K562 (cell line): ENCODE measurements around the gene IGF1R.
"Not testable (repeated sequence)": the region's sequence is repeated elsewhere in the genome, so short reads cannot be mapped to it uniquely, and the experiment has no call there.

Experiments used
- CTCF ChIP-seq, 3 experiments: IDR thresholded peaks in 2 of 3; conservative IDR thresholded peaks in 1 of 3; 2 replicates each; pipeline ENCODE4 v1.5.1; 2011 to 2012; ENCODE audit warnings: low read length in 3 of 3, mild to moderate bottlenecking in 3 of 3, control low read depth in 2 of 3, improper control_type of control experiment in 1 of 3, inconsistent platforms in 1 of 3, low read depth in 1 of 3, mixed read lengths in 1 of 3, moderate library complexity in 1 of 3; ENCODE audit not compliant: insufficient read depth in 2 of 3
- EZH2 ChIP-seq: IDR thresholded peaks from 2 replicates; pipeline ENCODE4 v1.6.1; 2012; ENCODE audit warnings: low read depth, mild to moderate bottlenecking, inconsistent platforms, low read length, borderline replicate concordance
- FOXM1 ChIP-seq, 2 experiments: fragments of 450-650 bp in 1 of 2; sonication (generic) in 1 of 2; formaldehyde crosslinking in 1 of 2; IDR thresholded peaks; 2 replicates each; pipeline versions ENCODE4 v1.6.1 to v1.9.0; 2017 to 2022; ENCODE audit warnings: low read depth in 2 of 2, mild to moderate bottlenecking in 2 of 2, missing genetic modification reagents in 1 of 2, moderate library complexity in 1 of 2
- GTF3C2 ChIP-seq: IDR thresholded peaks from 3 replicates; pipeline ENCODE4 v1.6.1; 2011; ENCODE audit warnings: borderline replicate concordance, mild to moderate bottlenecking, moderate library complexity; ENCODE audit not compliant: insufficient read length; ENCODE audit errors: extremely low read depth
- JUND ChIP-seq, 2 experiments: IDR thresholded peaks; 2 replicates in 1 of 2; 3 replicates in 1 of 2; pipeline ENCODE4 v1.6.1; 2011; ENCODE audit warnings: borderline replicate concordance in 2 of 2, low read depth in 2 of 2, low read length in 2 of 2, improper control_type of control experiment in 1 of 2, missing biosample characterization in 1 of 2, missing genetic modification characterization in 1 of 2, missing genetic modification reagents in 1 of 2
- POLR2A ChIP-seq: fragments of 450-650 bp; conservative IDR thresholded peaks from 2 replicates; pipeline ENCODE4 v1.6.1; 2016
- POLR2AphosphoS5 ChIP-seq: IDR thresholded peaks from 2 replicates; pipeline ENCODE4 v1.6.1; 2011; ENCODE audit warnings: mild to moderate bottlenecking, low read depth, low read length, moderate library complexity; ENCODE audit not compliant: control insufficient read depth, insufficient read depth
- RNF219 ChIP-seq: fragments of 250-450 bp; sonication (Bioruptor Pico); IDR thresholded peaks from 2 replicates; pipeline ENCODE4 v1.5.0; 2022; ENCODE audit warnings: mild to moderate bottlenecking
- ZNF175 ChIP-seq: fragments of 200-800 bp; sonication (Bioruptor generic); IDR thresholded peaks from 2 replicates; pipeline ENCODE4 v1.6.1; 2016; ENCODE audit warnings: low read depth, mild to moderate bottlenecking, missing genetic modification characterization, missing compliant biosample characterization
- ZNF518B ChIP-seq: fragments of 250-450 bp; sonication (Bioruptor Pico); IDR thresholded peaks from 2 replicates; pipeline ENCODE4 v1.5.0; 2021; ENCODE audit warnings: mild to moderate bottlenecking, moderate library complexity

GRCh38 chr15:98965134-98965491 lies 316.8 kb downstream of the IGF1R start:
- not testable (repeated sequence) for TF ChIP-seq CTCF (IDR thresholded peaks at IDR 0.05 in 2 of 3, conservative IDR thresholded peaks at IDR 0.05 in 1 of 3; ENCODE audit: insufficient read depth in 2 of 3, low read depth in 1 of 3, low read length in 3 of 3); GTF3C2; RNF219 (CRISPR knock-in tag); FOXM1 (IDR thresholded peaks at IDR 0.05; ENCODE audit: low read depth); FOXM1 (CRISPR knock-in tag; IDR thresholded peaks at IDR 0.05; ENCODE audit: low read depth); POLR2A; EZH2; JUND (IDR thresholded peaks at IDR 0.05; ENCODE audit: borderline replicate concordance, low read depth, low read length); JUND (tag; IDR thresholded peaks at IDR 0.05; ENCODE audit: borderline replicate concordance, low read depth, low read length); POLR2AphosphoS5; ZNF518B (CRISPR knock-in tag); ZNF175
